GM19035 (cell line): ENCODE data around the gene GFOD1.
"Not testable (repeated sequence)": the region's sequence is repeated elsewhere in the genome, so short reads cannot be mapped to it uniquely, and the experiment has no call there.

ENCODE experiments used
- ATAC-seq: cut with Tn5 transposase; IDR thresholded peaks from one replicate; pipeline ENCODE4 v1.9.1; 2021; ENCODE audit not compliant: unreplicated experiment

GFOD1 gene

GRCh38 chr6:13466304-13467215, 20.8 kb downstream of the GFOD1 start:
- ATAC-seq = peak; percentile 52

GRCh38 chr6:13465734-13466133, 21.7 kb downstream of the GFOD1 start:
- no peak for ATAC-seq

GRCh38 chr6:13463941-13464340, 23.5 kb downstream of the GFOD1 start:
- ATAC-seq = no peak

- no peak for ATAC-seq
Observed at GRCh38 chr6:13463328-13463717, 24.1 kb downstream of the GFOD1 start.

GRCh38 chr6:13462458-13463327, 24.7 kb downstream of the GFOD1 start:
- ATAC-seq = no peak

- no peak for ATAC-seq
Observed at GRCh38 chr6:13461805-13462204, 25.6 kb downstream of the GFOD1 start.

- ATAC-seq = no peak
Observed at GRCh38 chr6:13461307-13461706, 26.1 kb downstream of the GFOD1 start.

- ATAC-seq = not testable (repeated sequence)
Observed at GRCh38 chr6:13460289-13460688, 27.1 kb downstream of the GFOD1 start.

- ATAC-seq = no peak
Observed at GRCh38 chr6:13457577-13457976, 29.8 kb downstream of the GFOD1 start.

- ATAC-seq = no peak
Observed at GRCh38 chr6:13455552-13455966, 31.8 kb downstream of the GFOD1 start.

GRCh38 chr6:13454286-13455221, 32.8 kb downstream of the GFOD1 start:
- ATAC-seq = peak; percentile 45

- ATAC-seq = no peak
Observed at GRCh38 chr6:13453771-13454251, 33.6 kb downstream of the GFOD1 start.

GRCh38 chr6:13453153-13453552, 34.2 kb downstream of the GFOD1 start:
- no peak for ATAC-seq

- ATAC-seq = no peak
Observed at GRCh38 chr6:13452346-13453117, 34.9 kb downstream of the GFOD1 start.

GRCh38 chr6:13451181-13451895, 36.1 kb downstream of the GFOD1 start:
- no peak for ATAC-seq

- no peak for ATAC-seq
Observed at GRCh38 chr6:13450628-13451027, 36.8 kb downstream of the GFOD1 start.

GRCh38 chr6:13447949-13448724, 39.3 kb downstream of the GFOD1 start:
- no peak for ATAC-seq

GRCh38 chr6:13446381-13446780, 41.0 kb downstream of the GFOD1 start:
- ATAC-seq = no peak
